NCI-H748 treated with DMSO at 0.1 percent for 48 hours (cell line): ENCODE data around the gene RPH3AL.
"Not testable (repeated sequence)": the region's sequence is repeated elsewhere in the genome, so short reads cannot be mapped to it uniquely, and the experiment has no call there.

Source experiments
- DNase-seq: peaks from one replicate; lab custom pipeline; 2025; lab: John Stamatoyannopoulos, UW

Gene RPH3AL

GRCh38 chr17:260944-261343 lies 91.7 kb downstream of the RPH3AL start:
- no peak for DNase-seq

- no peak for DNase-seq
Observed at GRCh38 chr17:260031-260791, 92.4 kb downstream of the RPH3AL start.

- DNase-seq: no peak
Observed at GRCh38 chr17:259341-259976, 93.1 kb downstream of the RPH3AL start.

GRCh38 chr17:258906-259305 lies 93.7 kb downstream of the RPH3AL start:
- no peak for DNase-seq

- no peak for DNase-seq
Observed at GRCh38 chr17:258045-258734, 94.4 kb downstream of the RPH3AL start.

- DNase-seq: no peak
Observed at GRCh38 chr17:253091-253846, 99.3 kb downstream of the RPH3AL start.

- DNase-seq: no peak
Observed at GRCh38 chr17:252456-252855, 100.2 kb downstream of the RPH3AL start.

GRCh38 chr17:251531-251930 lies 101.1 kb downstream of the RPH3AL start:
- DNase-seq: no peak

GRCh38 chr17:250487-251300 lies 101.9 kb downstream of the RPH3AL start:
- no peak for DNase-seq

GRCh38 chr17:249236-249993 lies 103.2 kb downstream of the RPH3AL start:
- no peak for DNase-seq

GRCh38 chr17:248337-249235 lies 104.0 kb downstream of the RPH3AL start:
- DNase-seq: no peak

GRCh38 chr17:247767-248166 lies 104.8 kb downstream of the RPH3AL start:
- DNase-seq: no peak

- DNase-seq: no peak
Observed at GRCh38 chr17:246851-247421, 105.7 kb downstream of the RPH3AL start.

GRCh38 chr17:246226-246625 lies 106.4 kb downstream of the RPH3AL start:
- no peak for DNase-seq

GRCh38 chr17:245611-246010 lies 107.0 kb downstream of the RPH3AL start:
- no peak for DNase-seq

GRCh38 chr17:245020-245419 lies 107.6 kb downstream of the RPH3AL start:
- no peak for DNase-seq

- not testable (repeated sequence) for DNase-seq
Observed at GRCh38 chr17:243924-244323, 108.7 kb downstream of the RPH3AL start.

GRCh38 chr17:238964-239259 lies 113.7 kb downstream of the RPH3AL start:
- no peak for DNase-seq
